NK-92 (cell line): ENCODE data around the gene COL8A1.

Source experiments
- DNase-seq: peaks from one replicate; lab custom pipeline; 2025; ENCODE audit not compliant: unreplicated experiment; lab: John Stamatoyannopoulos, UW

The COL8A1 gene

DNA sequence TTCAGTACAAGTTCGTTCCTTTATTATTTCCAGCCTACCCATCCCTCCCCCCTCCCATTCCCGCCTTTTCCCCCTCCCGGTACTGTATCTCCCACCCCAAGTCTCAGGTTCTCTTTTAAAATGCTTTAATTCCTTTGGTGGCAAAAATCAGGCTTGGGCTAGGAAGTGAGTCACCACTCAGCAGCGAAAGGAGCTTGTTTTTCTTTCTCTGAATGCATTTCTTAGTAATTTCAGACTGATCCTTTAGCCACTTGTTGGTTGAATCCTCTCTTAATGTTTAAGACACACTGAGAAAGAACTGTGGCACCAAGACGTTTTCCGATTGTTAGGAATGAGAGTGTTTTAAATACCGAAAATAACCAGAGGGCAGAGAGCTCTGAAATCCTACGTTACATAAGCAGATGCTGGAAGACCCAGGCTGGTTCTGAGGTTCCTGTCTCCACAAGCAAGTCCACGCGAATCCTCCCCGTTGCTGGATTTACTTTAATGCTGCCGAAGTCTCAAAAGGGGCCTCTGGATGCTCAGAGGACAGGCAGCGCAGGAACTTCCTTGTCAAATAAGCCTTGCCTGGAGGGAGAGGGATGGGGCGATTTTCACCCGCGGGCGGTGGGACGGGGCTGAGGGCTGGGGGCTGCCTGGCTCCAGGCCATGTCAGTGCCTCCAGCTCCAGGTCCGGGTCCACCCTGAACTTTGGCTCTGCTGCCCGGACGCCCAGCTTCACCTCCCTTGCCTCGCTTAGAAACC lies 854 bp upstream of the COL8A1 start:
- DNase-seq = no peak

DNA sequence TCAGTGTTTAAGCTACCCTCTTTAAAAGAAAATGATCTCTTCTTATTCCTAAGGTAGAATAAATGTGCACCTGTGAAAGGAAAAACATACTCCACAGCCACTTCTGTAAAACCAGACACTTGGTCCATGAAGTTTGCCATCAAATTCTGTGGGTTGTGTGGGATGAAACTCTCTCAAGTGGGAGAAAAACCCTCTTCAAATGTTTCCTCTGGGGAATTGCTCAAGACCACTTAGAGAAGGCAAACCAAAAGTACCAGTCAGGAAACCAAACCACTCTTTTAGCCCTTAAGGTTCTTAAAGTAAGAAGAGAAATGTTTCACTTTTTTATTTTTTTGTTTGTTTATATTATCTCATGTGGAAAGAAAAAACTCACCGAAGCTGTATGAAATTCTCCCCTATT lies 1.2 kb downstream of the COL8A1 start:
- no peak for DNase-seq

DNA sequence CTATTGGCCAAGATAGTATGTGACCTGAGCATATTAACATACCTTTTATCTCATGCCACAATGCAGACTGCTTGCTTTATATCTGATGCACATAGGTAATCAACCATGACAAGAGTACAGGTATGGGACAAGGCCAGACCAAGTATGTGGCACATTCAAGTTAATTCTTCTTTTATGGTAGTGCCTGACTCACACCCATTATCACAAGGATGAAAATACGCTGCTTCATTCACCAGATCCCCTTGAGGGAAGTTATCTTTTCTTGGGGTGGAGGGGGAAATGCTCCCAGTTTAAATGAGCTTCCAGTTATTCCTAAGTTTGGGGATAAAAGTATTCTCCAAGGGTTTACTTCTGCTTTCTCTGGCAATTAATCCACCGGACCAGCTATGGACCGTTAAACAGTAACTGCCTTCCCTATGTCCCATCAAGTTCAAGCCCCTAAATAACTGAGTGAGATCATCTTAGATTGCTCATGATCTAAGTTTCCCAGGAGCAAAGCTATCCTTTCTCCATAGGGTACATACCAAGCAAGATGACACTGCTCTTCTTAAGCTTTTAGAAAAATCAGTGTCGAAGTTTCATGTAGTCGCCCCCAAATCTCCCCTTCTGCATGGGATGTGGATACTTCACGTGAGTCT lies 1.9 kb downstream of the COL8A1 start:
- no peak for DNase-seq

DNA sequence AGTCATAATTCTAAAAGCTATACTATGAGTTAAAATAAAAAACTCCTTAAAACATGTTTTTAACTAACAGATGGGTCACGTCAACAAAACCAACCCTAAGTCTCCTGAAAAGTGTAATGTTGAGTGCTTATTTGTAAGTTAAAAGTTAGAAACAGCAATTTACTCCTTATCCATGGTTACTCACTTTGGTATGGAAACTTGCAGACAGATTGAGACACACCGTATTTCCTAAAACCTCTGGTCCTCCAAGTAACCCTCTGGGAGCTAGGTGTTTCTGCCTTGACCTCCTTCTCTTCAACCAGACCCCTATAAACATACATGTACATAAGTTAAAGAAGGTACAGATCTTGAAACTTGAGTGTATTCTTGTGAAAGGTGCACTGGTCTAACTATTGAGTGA lies 3.1 kb downstream of the COL8A1 start:
- no peak for DNase-seq

DNA sequence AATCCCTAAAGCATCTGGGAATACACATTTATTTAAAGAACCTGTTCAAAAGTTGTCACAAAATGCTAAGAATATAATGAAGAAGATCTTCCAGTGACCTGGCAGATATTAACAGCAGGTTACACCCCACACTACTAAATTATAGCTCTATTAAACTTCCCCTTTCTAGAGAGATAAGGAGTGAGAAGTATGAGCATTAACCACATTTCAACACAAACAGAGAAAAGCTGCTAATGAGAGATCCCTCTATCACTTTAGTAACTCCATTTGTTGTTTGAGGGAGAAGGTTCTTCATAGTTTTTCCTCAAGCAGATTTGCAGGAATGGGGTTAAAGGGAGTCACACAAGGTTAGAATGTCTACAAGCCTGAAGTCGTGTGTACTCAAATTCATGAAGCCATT lies 3.6 kb downstream of the COL8A1 start:
- DNase-seq = no peak

DNA sequence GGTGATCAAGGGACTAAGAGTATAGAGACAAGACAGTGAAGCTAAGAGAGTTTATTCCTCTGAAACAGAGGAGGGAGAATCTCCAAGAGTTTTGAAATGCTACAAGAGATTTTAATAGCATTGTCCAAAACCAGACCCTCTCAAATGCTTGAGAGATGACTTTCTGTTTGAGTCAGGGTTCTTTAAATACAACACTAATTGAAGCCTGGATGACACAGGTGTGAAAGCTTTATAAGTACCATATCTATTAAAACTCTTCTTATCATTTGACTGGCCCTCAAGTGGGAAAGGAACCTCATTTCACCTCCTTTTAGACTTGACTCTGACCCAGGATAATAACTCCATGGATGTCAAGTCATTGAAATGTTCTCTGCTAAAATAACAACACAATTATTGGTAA lies 5.6 kb downstream of the COL8A1 start:
- DNase-seq = no peak

DNA sequence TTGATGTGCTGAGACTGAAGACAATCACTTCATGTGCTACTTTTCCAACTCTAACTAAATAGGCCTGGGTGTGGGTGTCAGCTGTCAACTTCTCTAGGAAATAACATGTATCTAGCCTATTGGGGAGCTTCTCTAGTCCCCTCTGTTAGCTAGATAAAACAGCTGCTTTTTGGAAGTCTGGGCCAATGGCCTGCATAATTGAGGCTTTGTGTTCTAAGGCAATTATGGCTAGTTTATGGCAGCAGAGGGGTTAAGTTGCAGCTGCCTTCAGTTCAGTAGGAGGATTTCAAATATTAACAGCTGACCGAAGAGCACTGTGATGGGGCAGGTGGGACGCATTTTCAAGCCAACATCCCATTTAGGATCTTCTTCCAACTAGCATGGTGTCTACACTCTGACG lies 6.4 kb downstream of the COL8A1 start:
- no peak for DNase-seq

DNA sequence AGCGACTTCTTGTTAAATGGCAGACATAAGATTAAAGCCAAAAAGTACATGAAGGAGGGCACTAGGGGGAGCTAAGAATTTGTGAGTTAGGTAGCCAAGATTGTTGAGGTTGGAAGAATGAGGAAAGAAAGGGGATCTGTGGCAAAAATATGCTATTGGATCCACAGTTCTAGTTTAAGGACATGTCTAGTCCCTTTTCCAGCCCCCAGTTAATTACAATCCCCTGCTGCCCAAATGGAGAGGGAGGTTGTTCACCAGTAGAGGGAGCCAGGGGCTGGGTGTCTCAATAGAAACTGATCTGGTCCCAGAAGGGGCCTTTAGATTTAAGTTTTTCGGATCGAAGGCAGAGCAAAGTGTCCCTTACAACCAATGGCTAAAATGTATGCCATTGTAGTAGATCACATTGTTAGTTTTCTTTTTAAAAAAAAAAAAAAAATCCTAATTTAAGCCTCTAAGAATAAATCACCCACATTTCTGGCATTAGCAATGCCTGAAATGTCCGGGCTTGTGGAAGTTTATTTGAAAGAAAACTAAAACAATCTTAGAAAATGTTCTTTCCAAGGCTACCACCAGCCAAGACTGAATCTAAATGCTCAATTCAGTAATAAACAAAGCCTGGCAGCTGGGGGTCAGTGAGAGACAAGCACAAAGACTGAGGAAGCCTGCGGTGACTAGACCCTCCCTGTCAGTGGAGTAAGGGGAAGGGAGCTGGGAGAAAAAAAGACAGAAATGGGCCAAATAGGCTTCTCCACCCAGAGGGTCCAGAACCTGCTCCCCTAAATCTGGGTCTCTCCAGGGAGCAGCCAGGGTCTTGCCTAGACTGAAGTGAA lies 7.1 kb downstream of the COL8A1 start:
- DNase-seq = no peak

DNA sequence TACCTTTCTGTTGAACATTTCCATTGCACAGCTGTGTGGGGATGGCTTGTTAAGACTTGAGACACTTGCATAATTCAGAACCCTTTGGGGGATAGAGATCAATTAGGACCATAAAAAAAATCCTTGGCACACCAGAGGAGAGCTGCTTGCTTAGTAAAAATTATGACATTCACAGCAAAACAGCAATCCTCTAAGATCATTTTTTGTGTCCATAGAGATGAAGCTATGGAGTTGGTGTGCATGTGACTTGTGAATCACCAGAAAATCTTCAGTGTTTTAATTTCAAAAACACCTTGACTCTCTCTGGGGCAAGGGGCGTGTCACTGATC lies 7.7 kb downstream of the COL8A1 start:
- DNase-seq = no peak

DNA sequence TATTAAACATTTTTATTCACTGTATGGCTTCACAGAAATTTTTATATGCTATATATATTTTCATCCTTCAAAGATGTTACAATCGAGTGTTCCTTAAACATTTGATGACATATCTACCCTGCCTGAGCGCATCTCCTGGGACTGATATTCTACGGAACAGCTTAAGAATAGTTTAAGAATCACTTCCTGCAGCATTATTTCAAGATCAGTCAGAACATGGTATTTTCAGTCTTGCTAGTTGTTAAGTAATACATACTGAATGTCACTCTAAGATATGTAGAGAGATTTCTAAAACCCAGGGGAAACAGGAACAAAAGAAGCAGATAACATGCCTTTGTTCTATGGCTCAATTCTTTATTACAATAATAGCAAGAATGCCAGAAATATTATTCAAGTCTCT lies 8.7 kb downstream of the COL8A1 start:
- DNase-seq = no peak

DNA sequence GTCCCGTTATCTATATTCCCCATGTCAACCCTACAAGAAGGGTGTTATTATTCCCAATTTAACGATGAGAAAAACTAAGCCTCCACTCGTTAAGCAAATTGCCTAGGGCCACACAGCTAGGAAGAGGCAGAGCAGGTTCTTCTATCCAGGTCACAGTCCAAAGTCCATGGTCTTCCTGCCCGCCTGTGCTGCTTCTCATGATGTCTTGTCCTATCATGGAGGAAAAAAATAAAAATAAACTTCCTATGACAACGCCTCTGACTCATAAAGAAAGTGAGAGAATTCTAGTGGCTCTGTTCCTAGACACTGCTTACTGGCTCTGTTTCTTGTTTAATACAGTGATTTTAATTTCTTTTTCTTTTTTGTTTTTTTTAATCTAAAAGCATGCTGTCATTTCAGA lies 9.7 kb downstream of the COL8A1 start:
- DNase-seq = no peak

DNA sequence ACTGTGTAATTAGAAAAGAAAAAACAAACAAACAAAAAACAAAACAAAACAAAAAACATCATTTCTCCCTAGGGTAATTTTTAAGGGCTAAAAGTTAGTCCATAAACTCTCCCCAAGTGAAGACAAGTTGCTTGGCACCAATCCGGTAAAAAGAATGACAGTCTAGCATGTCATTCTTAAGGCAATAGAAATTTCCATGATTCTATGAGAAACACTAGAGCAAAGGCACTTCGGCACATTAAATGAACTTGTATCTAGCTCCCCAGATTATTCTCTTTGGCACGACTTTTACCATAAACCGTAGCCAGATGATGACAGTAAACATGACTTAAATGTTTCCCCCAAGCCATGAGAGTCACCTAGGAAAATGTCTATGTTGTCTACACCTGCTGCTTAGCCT lies 10.1 kb downstream of the COL8A1 start:
- no peak for DNase-seq

DNA sequence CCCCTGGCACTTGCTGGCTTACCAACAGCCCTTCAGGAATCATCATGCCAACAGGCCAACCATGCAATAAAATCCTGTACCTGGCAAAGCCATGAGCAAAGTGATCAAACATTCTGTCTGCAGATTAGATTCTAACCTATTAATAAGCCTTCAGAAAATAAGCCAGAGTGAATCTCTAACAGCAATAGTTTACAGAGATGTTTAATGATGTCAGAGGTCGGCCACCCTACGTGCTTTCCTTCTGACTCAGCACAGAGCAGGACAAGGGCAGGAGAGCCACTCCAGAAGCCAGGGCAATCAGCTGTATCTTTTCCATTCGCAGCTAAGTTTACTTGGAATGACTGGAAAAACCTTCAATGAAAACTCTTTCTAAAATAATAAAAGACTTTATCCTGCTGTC lies 13.1 kb downstream of the COL8A1 start:
- no peak for DNase-seq

DNA sequence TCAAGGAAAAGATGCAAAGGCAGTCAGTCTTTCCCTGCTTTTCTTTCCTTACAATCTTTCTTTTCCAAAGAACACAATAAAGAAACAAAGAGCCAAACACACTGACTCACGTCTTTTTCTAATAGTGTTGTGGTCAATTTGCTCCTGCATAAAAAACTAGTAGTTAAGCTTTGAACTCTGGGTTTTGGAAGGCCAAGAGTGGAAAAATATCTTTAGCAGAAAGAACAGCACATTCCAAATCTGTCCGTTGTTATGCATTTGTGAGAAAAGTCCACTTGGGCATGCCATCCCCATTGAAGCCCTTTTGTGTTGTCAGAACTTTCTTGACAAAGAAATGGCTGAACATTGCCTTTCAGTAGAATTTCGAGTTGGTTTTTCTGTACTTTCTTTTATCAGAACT lies 18.2 kb downstream of the COL8A1 start:
- DNase-seq = no peak

DNA sequence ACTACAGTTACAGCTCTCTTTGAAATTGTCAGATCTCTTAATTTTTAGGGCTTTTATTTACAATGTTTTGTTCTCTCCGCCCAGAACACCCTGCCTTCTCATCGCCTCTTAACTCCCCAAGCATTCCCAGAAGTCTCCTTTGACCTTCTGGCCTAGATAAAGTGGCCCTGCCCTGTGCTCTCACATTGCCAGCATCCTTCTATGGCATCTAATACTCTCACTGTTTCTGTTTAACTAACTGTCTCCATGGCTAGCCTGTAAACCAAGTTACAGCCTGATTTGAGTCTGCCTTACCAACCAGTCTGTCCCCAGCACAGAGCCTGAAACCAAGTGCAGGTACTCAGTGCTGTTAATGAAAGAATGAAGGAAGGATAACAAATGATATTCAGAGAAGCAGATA lies 19.9 kb downstream of the COL8A1 start:
- DNase-seq = no peak

DNA sequence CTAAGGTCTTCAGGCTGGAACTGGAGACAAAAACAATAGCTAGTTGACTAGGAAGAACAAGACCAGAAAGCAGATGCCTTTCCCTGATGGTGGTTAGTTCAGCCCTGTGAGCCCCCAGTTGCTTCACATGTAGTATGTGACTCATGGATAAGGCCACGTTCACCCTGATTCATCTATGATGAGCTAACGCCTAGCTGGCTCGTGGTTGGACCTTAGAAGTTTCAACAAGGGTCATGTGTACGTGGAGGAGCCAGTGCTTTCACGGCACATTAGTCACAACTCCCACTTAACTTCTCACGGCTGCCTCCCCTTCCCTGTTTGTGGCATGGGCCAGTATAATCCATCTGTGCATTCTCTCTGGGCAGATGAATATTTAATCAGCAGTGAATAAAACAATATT lies 20.6 kb downstream of the COL8A1 start:
- DNase-seq = no peak

DNA sequence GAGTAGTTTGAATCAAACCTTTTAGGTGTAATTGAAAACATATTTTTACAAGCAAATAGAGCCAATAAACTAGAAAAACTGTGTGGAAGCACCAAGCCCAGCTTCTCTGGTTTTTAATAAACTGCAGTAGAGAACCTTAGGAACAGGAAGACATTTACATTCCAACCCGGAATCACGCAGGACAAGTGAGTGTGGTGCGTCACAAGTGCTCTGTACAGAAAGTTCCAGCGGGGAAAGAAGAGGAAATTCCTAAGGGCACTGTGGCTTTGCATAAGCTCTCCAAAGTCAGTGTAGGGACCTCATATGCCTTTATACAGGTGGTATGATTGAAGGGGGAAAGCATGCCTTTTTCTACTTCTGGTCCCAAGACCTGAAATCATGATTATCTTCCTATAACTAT lies 21.6 kb downstream of the COL8A1 start:
- DNase-seq = no peak

DNA sequence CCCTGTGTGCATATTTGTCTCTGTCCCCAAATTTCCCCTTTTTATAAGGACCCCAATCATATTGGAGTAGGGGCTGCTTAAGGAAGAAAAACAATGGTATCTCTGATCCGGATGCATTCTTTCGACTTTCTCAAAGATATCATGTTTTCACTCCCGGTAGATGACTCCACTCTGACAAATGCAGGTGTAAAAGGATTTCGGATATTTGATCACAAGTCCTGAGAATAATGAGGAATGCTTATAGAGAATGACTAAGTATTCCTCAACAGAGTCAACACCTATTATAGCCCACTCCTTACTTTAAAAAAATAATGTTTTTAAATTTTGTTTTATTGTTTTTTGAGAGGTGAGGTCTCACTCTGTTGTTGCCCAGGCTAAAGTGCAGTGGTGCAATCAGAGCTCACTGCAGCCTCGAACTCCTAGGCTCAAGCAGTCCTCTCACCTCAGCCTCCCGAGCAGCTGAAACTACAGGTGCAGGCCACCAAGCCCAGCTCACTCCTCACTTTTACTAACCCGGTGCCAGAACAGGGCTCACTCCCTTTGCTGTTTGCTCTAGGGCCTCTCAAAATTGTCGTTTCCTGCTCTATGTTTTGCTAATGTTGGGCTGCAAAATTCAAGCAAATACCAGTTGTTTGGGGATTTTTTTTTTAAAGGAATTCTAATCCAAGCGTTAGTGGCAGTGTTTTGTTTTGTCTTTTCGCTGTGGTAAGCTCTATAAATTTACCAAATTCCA lies 24.6 kb downstream of the COL8A1 start:
- no peak for DNase-seq

DNA sequence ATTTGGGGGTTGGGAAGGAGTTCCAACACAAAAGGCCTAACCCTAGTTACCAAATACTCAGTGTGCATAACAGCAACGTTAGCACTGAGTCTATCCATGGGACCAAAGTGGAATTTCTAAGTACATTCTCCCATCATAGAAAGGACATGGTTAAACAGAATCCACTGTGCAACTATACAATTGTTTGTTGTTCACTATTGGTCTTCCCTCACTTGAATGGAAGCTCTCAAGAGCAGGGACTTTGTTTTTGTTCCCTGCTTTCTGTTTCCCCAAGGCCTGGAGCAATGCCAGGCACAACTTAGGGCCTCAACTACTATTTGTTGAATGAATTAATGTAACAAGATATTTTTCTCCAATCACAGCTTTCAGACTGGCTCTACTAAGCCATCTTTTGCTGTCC lies 25.6 kb downstream of the COL8A1 start:
- no peak for DNase-seq

DNA sequence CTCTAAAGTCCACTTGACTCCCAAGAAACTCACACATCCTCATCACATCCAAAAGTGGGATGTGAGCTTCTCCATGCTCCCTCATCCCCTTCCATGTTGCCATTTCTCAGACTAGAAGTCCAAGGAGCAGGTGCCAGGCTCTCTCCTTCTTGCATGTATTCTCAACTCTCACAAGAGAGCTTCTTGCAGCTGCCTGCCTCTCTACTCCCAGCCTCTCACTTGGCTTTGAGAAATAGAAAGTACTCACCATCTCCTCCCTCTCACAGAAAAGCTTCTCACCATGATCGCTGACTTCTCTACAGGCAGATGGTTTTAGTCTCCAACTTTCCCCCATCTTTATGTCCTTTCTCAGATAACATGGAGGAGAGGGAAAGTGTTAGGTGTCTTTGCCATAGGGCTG lies 26.6 kb downstream of the COL8A1 start:
- no peak for DNase-seq

DNA sequence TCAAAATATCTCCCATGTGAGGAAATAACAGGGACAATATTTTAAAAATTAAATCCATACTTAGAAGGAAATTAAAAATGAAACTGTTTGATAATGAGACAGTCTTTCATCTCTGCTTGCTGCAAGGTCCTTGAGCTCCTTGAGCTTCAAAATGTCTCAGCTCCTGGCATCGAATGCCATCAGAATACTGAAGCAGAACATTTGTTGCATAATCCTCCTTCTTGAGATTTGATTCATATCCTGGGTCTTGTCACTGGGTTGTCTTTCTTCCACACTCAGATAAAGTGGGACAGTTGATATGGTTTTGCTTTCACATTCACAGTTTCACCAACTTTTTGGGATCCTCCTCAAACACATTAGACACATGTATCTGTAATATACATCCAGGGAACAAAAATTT lies 27.8 kb downstream of the COL8A1 start:
- no peak for DNase-seq

DNA sequence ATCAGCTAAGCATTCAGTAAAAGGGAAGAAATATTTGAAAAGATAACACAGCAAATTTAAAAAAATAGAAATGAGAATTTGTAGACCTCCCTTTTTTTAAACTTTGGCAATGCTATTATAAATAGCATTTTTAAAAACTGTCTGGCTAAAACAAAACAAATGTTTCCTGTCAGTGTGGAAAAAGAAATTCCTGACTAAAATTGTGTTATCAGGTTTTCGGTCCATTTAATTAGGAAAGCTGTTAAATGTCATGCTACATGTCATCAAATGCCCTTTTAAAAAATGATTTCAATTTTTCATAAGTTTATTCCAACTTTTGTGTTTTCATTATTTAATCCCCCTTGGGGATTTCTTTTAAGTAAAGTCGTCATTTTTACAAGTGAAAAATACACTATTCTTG lies 29.6 kb downstream of the COL8A1 start:
- DNase-seq = no peak
